Hepatocyte (in vitro differentiated cells): ENCODE data around the gene C1orf116. TPM values are rescaled to one million over a fixed set of nuclear protein-coding genes. Genes with fewer than 3 reads are reported as not detected.

Source experiments
- DNase-seq: peaks from one replicate; pipeline ENCODE4 v3.0.0-alpha.2; 2016; ENCODE audit warnings: low spot score
- H2AFZ ChIP-seq: fragments of 200-600 bp; sonication (generic); 2 replicates; pipeline ENCODE4 v1.6.0; 2016; ENCODE audit warnings: antibody characterized with exemption, mild to moderate bottlenecking
- H3K27ac ChIP-seq: fragments of 200-600 bp; sonication (generic); 2 replicates; pipeline ENCODE4 v1.5.1; 2016; ENCODE audit warnings: mild to moderate bottlenecking
- H3K27me3 ChIP-seq: fragments of 200-600 bp; sonication (generic); 2 replicates; pipeline ENCODE4 v1.6.1; 2016
- H3K36me3 ChIP-seq: fragments of 200-600 bp; sonication (generic); replicated peaks from 2 replicates; pipeline ENCODE4 v1.5.1; 2016; ENCODE audit warnings: low read depth; ENCODE audit not compliant: insufficient read depth
- H3K4me1 ChIP-seq: fragments of 200-600 bp; sonication (generic); 2 replicates; pipeline ENCODE4 v1.5.1; 2016; ENCODE audit warnings: mild to moderate bottlenecking, moderate library complexity; ENCODE audit not compliant: insufficient read depth
- H3K4me2 ChIP-seq: fragments of 200-600 bp; sonication (generic); 2 replicates; pipeline ENCODE4 v1.6.0; 2016
- H3K4me3 ChIP-seq: fragments of 200-600 bp; sonication (generic); 2 replicates; pipeline ENCODE4 v1.5.1; 2016; ENCODE audit warnings: mild to moderate bottlenecking
- H3K79me2 ChIP-seq: fragments of 200-600 bp; sonication (generic); 2 replicates; pipeline ENCODE4 v1.6.0; 2017; ENCODE audit warnings: mild to moderate bottlenecking
- H3K9me2 ChIP-seq: fragments of 200-600 bp; sonication (generic); replicated peaks from 2 replicates; pipeline ENCODE4 v1.6.0; 2017; ENCODE audit warnings: mild to moderate bottlenecking; ENCODE audit not compliant: insufficient read depth
- H3K9me3 ChIP-seq: fragments of 200-600 bp; sonication (generic); 2 replicates; pipeline ENCODE4 v1.5.1; 2016; ENCODE audit warnings: low read depth, mild to moderate bottlenecking
- H4K20me1 ChIP-seq: fragments of 200-600 bp; sonication (generic); 2 replicates; pipeline ENCODE4 v1.6.0; 2016; ENCODE audit warnings: mild to moderate bottlenecking; ENCODE audit not compliant: insufficient read depth, poor library complexity, severe bottlenecking
- EZH2 ChIP-seq: fragments of 200-600 bp; sonication (generic); IDR thresholded peaks from 2 replicates; pipeline ENCODE4 v1.6.1; 2016; ENCODE audit warnings: antibody characterized with exemption, mild to moderate bottlenecking, borderline replicate concordance
- EZH2phosphoT487 ChIP-seq: fragments of 200-600 bp; sonication (generic); IDR thresholded peaks from one replicate; pipeline ENCODE4 v1.6.1; 2018; ENCODE audit warnings: antibody characterized with exemption, mild to moderate bottlenecking, low read depth, moderate library complexity; ENCODE audit not compliant: unreplicated experiment, severe bottlenecking
- WGBS: methylation state at CpG from one replicate; pipeline ENCODE4 v1.1.6; 2016; ENCODE audit warnings: low lambda C conversion rate; ENCODE audit errors: missing lambda C conversion rate; 5-methylcytosine and 5-hydroxymethylcytosine counted together
- polyA plus RNA-seq: library from polyadenylated mRNA; unstranded; fragments of >200 nt; fragmentation: Nextera tagmentation; extraction: Ambion mirVana; gene quantifications from 2 replicates; pipeline ENCODE4 v1.2.1, GENCODE V29; 2016
- total RNA-seq: library from RNA; depleted of rRNA; stranded (reverse); fragments of >200 nt; gene quantifications from 2 replicates; pipeline ENCODE4 v1.2.3, GENCODE V29; 2014
- TF ChIP-seq, protein P1 (sequence below): fragments of 200-600 bp; sonication (generic); IDR thresholded peaks from 2 replicates; pipeline ENCODE4 v1.5.1; 2016; ENCODE audit warnings: antibody characterized with exemption, mild to moderate bottlenecking; ENCODE audit not compliant: poor library complexity

C1orf116 gene
- total and polyA plus RNA-seq, 2 experiments from 2014 or later, result 15.7 to 18.3 TPM

- WGBS, result 88% methylated on average over 1 of the region's 1 CpG
- H3K4me2 ChIP-seq, result no peak overlapping the region
Observed at GRCh38 chr1:207036865-207037264, 4.3 kb upstream of the C1orf116 start.

DNA sequence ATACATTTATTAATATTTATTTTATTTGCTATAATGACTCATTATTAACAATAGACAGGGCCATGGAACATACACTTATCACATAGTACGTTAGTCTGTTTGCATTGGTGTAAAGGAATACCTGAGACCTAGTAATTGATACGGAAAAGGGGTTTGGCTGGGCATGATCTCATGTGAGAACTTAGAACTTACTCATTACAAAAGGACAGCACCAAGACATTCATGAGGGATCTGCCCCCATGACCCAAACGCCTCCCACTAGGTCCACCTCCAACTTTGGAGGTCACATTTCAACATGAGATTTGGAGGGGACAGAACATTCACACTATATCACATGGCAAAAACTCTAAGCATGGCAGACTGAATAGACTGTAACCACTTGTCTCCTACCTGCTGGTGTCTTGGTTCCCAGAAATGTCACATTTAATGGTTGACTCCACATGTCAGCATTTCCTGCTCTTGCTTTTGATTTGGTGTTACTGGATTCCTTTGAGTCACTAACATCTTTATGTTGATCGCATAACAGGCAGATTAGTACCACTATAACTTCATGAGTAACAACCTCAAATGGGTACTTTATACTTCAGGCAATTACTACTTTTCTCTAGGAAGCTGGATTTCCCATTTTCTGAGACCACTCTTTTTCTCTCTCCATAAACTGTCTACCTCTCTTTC, 3.5 kb upstream of the C1orf116 start:
- H3K27me3 ChIP-seq, result no peaks in the 10 kb centered on the region
- H2AFZ ChIP-seq, result no peak overlapping the region
- H3K4me3 ChIP-seq, result no peak overlapping the region
- TF ChIP-seq, protein P1, sequence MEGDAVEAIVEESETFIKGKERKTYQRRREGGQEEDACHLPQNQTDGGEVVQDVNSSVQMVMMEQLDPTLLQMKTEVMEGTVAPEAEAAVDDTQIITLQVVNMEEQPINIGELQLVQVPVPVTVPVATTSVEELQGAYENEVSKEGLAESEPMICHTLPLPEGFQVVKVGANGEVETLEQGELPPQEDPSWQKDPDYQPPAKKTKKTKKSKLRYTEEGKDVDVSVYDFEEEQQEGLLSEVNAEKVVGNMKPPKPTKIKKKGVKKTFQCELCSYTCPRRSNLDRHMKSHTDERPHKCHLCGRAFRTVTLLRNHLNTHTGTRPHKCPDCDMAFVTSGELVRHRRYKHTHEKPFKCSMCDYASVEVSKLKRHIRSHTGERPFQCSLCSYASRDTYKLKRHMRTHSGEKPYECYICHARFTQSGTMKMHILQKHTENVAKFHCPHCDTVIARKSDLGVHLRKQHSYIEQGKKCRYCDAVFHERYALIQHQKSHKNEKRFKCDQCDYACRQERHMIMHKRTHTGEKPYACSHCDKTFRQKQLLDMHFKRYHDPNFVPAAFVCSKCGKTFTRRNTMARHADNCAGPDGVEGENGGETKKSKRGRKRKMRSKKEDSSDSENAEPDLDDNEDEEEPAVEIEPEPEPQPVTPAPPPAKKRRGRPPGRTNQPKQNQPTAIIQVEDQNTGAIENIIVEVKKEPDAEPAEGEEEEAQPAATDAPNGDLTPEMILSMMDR, result no peak
- no peak for TF ChIP-seq EZH2
- no peak for TF ChIP-seq EZH2phosphoT487
- no peak for DNase-seq
- H3K36me3 ChIP-seq, result no peaks in the 10 kb centered on the region
- no peak overlapping the region for H3K27ac ChIP-seq
- H3K4me1 ChIP-seq, result peaks cover 23% of the 10 kb centered on the region
- H3K9me2 ChIP-seq, result no peaks in the 10 kb centered on the region
- no peaks in the 10 kb centered on the region for H3K9me3 ChIP-seq
- WGBS, result 74% methylated on average over 4 of the region's 4 CpGs
- H3K79me2 ChIP-seq, result peaks cover 5% of the 10 kb centered on the region
- no peaks in the 10 kb centered on the region for H4K20me1 ChIP-seq
- no peak overlapping the region for H3K4me2 ChIP-seq

More at GRCh38 chr1:207036865-207037264, 4.3 kb upstream of the C1orf116 start:
- H2AFZ ChIP-seq, result no peak overlapping the region
- H3K9me2 ChIP-seq, result no peaks in the 10 kb centered on the region
- TF ChIP-seq EZH2phosphoT487, result no peak
- TF ChIP-seq, protein P1, result no peak
- TF ChIP-seq EZH2, result no peak
- no peaks in the 10 kb centered on the region for H3K27me3 ChIP-seq
- no peaks in the 10 kb centered on the region for H3K9me3 ChIP-seq
- no peaks in the 10 kb centered on the region for H3K79me2 ChIP-seq
- H3K4me3 ChIP-seq, result no peak overlapping the region
- H4K20me1 ChIP-seq, result no peaks in the 10 kb centered on the region
- H3K4me1 ChIP-seq, result peaks cover 23% of the 10 kb centered on the region
- H3K36me3 ChIP-seq, result no peaks in the 10 kb centered on the region
- no peak overlapping the region for H3K27ac ChIP-seq
- DNase-seq, result no peak

DNA sequence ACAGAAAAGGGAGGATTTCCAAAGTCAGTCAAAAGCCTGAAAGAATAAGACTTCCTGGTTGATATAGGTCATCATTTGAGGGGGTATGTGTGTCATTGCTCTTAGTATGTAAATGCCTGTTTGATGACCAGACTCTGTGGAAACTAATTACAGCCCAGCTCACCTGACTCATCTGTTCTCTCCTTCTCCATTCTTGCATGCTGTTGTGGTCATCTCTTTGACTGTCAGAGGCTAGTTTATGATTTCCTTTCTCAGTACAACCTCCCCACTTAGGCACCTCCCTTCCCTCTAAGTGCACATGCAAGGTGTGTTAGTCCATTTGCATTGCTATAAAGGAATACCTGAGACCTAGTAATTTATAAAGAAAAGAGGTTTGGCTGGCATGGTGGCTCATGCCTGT, 2.4 kb upstream of the C1orf116 start:
- Histone ChIP-seq H3K79me2 (peaks cover 6% of the 10 kb centered on the region), H3K36me3 (no peaks in the 10 kb centered on the region), H3K4me2 (no peak overlapping the region), H3K4me3 (no peak overlapping the region), H4K20me1 (no peaks in the 10 kb centered on the region), H3K4me1 (peaks cover 16% of the 10 kb centered on the region), H2AFZ (no peak overlapping the region), H3K9me3 (no peaks in the 10 kb centered on the region), H3K9me2 (no peaks in the 10 kb centered on the region), H3K27ac (peak overlapping the region; percentile 65), H3K27me3 (no peaks in the 10 kb centered on the region)
- no peak for TF ChIP-seq EZH2phosphoT487
- peak; percentile 43 for DNase-seq

DNA sequence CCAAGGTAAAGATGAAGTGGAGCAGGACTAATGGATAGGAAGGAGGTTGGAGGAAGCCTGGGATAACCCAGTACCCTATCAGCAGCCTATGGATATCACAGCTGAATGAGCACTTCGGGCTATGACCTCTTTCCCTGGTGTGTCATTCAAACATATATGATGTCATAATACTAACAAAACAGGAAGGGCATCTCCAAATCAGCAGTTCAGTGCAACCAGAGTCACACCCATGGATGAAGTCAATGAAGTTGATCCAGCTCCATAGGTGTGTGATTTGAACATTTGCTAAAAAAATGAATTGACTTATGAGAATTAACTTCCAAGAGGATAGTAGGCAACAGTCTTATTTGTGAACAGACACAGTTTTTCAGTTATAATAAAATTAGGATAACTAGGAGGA, 1.7 kb upstream of the C1orf116 start:
- Histone ChIP-seq H3K4me1 (peaks cover 15% of the 10 kb centered on the region), H3K4me2 (no peak overlapping the region), H3K79me2 (peaks cover 13% of the 10 kb centered on the region), H3K36me3 (no peaks in the 10 kb centered on the region), H4K20me1 (no peaks in the 10 kb centered on the region), H3K27me3 (no peaks in the 10 kb centered on the region), H3K9me3 (no peaks in the 10 kb centered on the region), H3K9me2 (no peaks in the 10 kb centered on the region), H3K27ac (peak overlapping the region; percentile 89), H3K4me3 (no peak overlapping the region), H2AFZ (no peak overlapping the region)
- no peak for TF ChIP-seq EZH2phosphoT487
- TF ChIP-seq EZH2, result no peak
- TF ChIP-seq, protein P1, result no peak
- 89% methylated on average over 1 of the region's 1 CpG for WGBS
- DNase-seq, result no peak
